ENCODE results near the gene OR1S1. TPM values are rescaled to one million over a fixed set of nuclear protein-coding genes. Genes with fewer than 3 reads are reported as not detected.

The OR1S1 gene
- total RNA-seq, 1 experiment from 2014 or later = not detected

- H3K27ac ChIP-seq = no peak overlapping the region
- no peaks in the 10 kb centered on the region for H3K9me3 ChIP-seq (replicated peaks)
- no peaks in the 10 kb centered on the region for H3K27me3 ChIP-seq
- H3K4me3 ChIP-seq = no peak overlapping the region
- H3K36me3 ChIP-seq = no peaks in the 10 kb centered on the region
- no peaks in the 10 kb centered on the region for H3K4me1 ChIP-seq
- no peak for DNase-seq
Observed at GRCh38 chr11:58222721-58223120, 10.2 kb downstream of the OR1S1 start.

DNA sequence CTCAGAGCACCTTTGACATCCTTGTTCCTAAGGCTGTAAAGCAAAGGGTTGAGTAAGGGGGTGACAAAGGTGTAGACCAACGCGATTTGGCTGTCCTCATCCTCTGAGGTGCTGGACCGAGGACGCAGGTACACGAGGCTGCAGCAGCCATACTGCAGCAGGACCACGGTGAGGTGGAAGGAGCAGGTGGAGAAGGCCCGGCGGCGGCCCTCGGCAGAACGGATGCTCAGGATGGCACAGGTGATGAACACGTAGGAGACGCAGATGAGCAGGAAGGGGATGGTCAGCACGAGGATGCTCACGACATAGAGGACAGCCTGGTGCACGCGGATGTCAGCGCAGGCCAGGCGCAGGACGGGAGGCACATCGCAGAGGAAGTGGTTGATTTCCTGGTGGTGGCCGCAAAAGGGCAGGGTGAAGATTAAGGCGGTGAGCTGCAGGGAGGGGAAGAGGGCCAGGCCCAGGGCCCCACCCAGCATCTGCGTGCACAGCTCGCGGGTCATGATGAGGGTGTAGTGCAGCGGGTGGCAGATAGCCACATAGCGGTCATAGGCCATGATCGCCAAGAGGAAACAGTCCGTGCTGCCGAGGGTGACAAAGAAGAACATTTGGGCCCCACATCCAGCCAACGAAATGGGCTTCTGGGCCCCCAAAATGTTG is 15.6 kb downstream of the OR1S1 start:
- DNase-seq = no peak
- Histone ChIP-seq H3K27me3 (no peaks in the 10 kb centered on the region), H3K36me3 (no peaks in the 10 kb centered on the region), H3K9me3 (replicated peaks) (no peaks in the 10 kb centered on the region), H3K4me3 (no peak overlapping the region), H3K4me1 (no peaks in the 10 kb centered on the region), H3K27ac (no peak overlapping the region)

- Histone ChIP-seq H3K4me3 (no peak overlapping the region), H3K9me3 (replicated peaks) (no peaks in the 10 kb centered on the region), H3K27ac (no peak overlapping the region), H3K4me1 (no peaks in the 10 kb centered on the region), H3K36me3 (no peaks in the 10 kb centered on the region), H3K27me3 (no peaks in the 10 kb centered on the region)
- no peak for DNase-seq
Observed at GRCh38 chr11:58243954-58244353, 31.4 kb downstream of the OR1S1 start.

GRCh38 chr11:58254936-58255335 is 42.4 kb downstream of the OR1S1 start:
- H3K27ac ChIP-seq = no peak overlapping the region
- H3K27me3 ChIP-seq = no peaks in the 10 kb centered on the region
- no peak for DNase-seq
- no peaks in the 10 kb centered on the region for H3K36me3 ChIP-seq
- H3K4me3 ChIP-seq = no peak overlapping the region
- no peaks in the 10 kb centered on the region for H3K9me3 ChIP-seq (replicated peaks)
- H3K4me1 ChIP-seq = no peaks in the 10 kb centered on the region

DNA sequence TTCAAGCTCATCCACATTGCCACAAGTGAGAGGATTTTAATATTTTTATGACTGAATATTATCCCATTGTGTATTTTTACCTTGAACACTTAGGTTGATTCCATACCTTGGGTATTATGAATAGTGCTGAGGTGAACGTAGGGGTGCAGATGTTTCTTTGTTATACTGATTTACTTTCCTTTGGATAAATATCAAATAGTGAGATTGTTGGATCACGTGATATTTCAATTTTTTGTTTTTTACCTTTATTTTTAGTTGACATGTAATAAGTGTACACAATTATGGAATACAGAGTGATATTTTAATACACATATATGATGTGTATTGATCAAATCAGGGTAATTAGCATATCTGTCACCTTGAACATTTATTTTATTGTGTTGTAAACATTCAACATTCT is 47.5 kb downstream of the OR1S1 start:
- H3K4me1 ChIP-seq = no peaks in the 10 kb centered on the region
- no peaks in the 10 kb centered on the region for H3K36me3 ChIP-seq
- H3K27me3 ChIP-seq = no peaks in the 10 kb centered on the region
- no peak overlapping the region for H3K4me3 ChIP-seq
- no peaks in the 10 kb centered on the region for H3K9me3 ChIP-seq (replicated peaks)
- no peak for DNase-seq
- H3K27ac ChIP-seq = no peak overlapping the region

Other genes starting within 250 kb of the OR1S1 start
- gene OR9Q1, start 188.8 kb upstream of the OR1S1 start, total RNA-seq (2014; rRNA removed; shearing (Covaris generic)) = not detected in 2 replicates
- gene OR6Q1, start 181.8 kb upstream of the OR1S1 start, total RNA-seq (2014; rRNA removed; shearing (Covaris generic)) = not detected in 2 replicates
- not detected in 2 replicates for gene OR9I1, start 87.2 kb upstream of the OR1S1 start, total RNA-seq (2014; rRNA removed; shearing (Covaris generic))
- gene OR9Q2, start 23.6 kb upstream of the OR1S1 start, total RNA-seq (2014; rRNA removed; shearing (Covaris generic)) = not detected in 2 replicates
- not detected in 2 replicates for gene OR1S2, start 8.6 kb upstream of the OR1S1 start, total RNA-seq (2014; rRNA removed; shearing (Covaris generic))
- gene OR10Q1, start 16.2 kb downstream of the OR1S1 start, total RNA-seq (2014; rRNA removed; shearing (Covaris generic)) = not detected in 2 replicates
- gene OR10W1, start 55.5 kb downstream of the OR1S1 start, total RNA-seq (2014; rRNA removed; shearing (Covaris generic)) = not detected in 2 replicates
- not detected in 2 replicates for gene OR5B17, start 146.3 kb downstream of the OR1S1 start, total RNA-seq (2014; rRNA removed; shearing (Covaris generic))
- gene OR5B3, start 194.2 kb downstream of the OR1S1 start, total RNA-seq (2014; rRNA removed; shearing (Covaris generic)) = not detected in 2 replicates
- gene OR5B2, start 215.4 kb downstream of the OR1S1 start, total RNA-seq (2014; rRNA removed; shearing (Covaris generic)) = not detected in 2 replicates
- not detected in 2 replicates for gene OR5B12, start 229.5 kb downstream of the OR1S1 start, total RNA-seq (2014; rRNA removed; shearing (Covaris generic))

Data from SJCRH30 (cell line).